Fibroblast of peridontal ligament (primary cell): ENCODE data around the gene MATK.

Experiments
- DNase-seq: peaks from one replicate; pipeline ENCODE4 v3.0.0-alpha.2; 2010; ENCODE audit errors: extremely low read depth

Gene MATK

DNA sequence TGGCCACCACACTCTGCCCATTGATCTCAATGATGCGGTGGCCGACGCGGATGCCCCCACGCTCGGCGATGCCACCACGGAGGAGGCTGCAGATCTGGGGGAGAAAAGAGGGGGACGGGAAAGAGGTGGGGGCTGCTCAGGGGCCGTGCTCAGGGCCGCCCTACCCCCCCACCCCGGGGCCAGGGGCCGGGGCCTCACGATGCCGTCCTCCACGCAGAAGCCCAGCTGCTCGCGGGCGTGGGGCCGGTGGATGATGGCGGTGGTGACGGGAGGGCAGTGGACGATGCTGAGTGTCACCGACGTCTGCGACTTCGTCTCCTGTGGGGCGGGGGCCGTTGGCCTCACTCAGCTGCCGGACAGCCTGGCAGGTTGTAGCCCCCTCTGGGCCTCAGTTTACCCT is 34.9 kb downstream of the MATK start:
- no peak for DNase-seq

DNA sequence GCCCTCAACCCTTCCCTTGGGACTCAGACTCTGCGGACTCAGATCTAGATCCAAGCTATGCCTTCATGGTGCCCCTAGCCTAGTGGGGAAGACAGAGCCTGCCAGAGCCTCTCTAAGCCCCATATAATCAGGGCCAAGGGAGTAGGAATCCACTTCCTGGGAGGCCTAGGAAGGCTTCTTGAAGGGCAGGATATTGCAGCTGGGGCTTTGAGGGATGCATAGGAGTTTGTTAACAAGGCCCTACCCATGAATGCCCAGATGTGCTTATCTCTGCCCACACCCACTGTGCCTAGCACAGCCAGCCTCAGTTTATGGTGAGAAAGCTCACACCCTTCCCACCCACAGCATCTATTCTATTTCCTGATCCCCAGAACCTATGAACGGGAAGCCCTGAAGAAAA is 36.0 kb downstream of the MATK start:
- no peak for DNase-seq

DNA sequence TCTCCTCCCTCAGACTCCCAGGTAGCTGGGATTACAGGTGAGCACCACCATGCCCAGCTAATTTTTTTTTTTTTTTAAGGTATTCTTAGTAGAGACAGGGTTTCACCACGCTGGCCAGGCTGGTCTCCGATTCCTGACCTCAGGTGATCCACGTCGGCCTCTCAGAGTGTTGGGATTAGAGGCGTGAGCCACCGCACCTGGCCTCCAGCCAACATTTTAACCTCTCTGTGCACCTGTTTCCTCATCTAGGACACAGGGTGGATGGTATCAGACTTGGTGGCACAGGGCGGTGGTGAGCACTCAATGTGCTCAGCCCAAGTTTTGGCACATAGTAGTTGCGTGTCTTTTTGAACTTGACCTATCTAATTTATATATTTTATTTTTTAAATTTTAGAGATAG is 37.2 kb downstream of the MATK start:
- no peak for DNase-seq

DNA sequence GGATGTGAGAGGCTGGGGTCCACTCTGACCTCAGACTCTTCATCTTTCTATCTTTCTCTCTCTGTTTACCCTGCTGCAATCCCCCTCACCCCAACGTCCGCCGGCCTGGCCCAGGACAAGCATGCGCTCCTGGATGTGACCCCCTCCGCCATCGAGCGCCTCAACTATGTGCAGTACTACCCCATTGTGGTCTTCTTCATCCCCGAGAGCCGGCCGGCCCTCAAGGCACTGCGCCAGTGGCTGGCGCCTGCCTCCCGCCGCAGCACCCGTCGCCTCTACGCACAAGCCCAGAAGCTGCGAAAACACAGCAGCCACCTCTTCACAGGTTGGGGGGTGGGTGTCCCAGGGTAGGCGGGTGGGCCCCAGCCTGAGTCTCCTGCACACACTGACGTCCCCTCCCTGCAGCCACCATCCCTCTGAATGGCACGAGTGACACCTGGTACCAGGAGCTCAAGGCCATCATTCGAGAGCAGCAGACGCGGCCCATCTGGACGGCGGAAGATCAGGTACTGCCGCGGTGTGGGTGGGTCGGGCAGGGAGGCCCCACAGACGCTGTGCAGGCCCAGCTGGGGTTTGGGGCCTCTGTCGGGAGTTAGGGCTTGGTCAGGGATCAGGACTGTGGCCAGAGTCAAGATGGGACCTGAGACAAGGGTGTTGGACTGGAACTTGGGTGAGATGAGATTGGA is 39.7 kb downstream of the MATK start:
- no peak for DNase-seq

DNA sequence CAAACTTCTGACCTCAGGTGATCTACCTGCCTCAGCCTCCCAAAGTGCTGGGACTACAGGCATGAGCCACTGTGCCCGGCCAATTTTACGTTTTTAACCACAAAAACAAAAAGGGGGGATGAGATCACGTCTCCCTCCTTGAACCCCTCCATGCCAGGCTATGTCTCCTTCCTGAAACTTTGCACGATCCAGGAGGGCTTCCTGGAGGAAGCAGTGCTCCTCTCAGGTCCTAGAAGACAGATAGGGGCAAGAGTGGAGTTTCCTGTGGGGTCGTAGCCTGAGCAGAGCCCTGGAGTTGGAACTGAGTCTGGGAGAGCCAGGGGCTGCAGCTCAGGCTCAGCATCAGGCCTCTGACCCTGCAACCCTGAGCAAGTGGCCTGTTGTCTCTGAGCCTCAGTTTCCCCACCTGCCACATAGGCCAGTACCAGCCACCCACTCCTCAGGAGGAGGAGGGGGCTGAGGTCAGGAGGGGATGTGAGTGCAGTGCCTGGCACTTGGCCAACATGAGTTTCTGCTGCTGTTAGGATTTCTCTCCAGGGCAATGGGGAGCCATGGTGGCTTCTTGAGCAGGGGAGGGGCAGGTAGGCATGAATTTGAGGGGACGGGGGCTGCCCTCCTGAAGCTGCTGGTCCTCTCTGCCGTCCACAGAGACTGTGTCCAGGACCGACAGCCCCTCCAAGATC is 40.7 kb downstream of the MATK start:
- DNase-seq = no peak

DNA sequence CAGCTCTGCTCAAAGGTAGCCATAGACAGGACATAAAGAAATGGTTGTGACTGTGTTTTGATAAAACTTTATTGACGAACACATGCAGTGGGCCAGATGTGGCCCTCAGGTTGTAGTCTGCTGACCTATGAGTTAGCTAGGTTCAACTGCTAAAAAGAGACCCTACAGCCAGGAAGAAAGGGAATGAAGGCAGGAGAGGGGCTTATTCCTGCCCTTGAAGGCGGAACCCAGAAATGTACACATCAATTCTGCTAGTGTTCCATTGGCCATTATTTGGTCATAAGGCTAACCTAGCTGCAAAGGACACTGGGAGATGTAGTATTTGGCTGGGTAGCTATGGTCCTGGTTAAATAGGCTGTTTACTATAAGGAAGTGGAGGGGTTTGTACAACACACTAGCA is 42.7 kb downstream of the MATK start:
- DNase-seq = no peak

DNA sequence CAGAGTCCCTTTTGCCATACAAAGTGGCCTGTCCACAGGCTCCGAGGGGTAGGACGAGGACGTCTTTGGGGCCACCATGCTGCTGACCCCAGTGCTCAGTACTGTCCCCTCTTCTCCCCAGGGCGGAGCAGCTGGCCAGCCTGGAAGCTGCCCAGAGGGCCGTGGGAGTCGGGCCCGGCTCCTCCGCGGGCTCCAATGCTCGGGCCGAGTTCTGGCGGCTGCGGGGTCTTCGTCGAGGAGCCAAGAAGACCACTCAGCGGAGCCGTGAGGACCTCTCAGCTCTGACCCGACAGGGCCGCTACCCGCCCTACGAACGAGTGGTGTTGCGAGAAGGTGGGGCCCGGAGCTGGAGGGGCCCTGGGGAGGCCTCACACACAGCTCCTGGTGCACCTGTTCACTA is 45.8 kb downstream of the MATK start:
- DNase-seq = no peak

DNA sequence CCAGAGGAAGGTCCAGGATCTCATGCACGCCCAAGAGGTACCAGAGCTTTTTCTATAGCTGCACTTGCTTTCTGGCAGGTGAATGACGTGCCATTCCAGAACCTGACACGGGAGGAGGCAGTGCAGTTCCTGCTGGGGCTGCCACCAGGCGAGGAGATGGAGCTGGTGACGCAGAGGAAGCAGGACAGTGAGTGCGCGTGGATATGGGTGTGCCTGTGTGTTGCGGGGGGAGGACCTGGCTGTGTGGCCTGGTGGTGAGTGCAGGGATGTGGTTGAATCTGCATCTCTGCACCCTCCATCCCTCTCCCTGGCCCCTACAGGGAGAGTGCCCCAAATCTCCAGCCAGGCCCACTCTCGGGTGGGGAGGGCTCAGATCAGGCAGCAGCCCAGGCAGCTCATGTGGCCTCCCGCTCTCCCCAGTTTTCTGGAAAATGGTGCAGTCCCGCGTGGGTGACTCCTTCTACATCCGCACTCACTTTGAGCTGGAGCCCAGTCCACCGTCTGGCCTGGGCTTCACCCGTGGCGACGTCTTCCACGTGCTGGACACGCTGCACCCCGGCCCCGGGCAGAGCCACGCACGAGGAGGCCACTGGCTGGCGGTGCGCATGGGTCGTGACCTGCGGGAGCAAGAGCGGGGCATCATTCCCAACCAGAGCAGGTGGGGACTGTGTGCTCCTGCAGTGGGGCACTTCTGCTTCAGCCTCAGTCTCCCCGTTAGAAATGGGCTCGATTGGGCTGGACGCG is 47.5 kb downstream of the MATK start:
- DNase-seq = no peak

DNA sequence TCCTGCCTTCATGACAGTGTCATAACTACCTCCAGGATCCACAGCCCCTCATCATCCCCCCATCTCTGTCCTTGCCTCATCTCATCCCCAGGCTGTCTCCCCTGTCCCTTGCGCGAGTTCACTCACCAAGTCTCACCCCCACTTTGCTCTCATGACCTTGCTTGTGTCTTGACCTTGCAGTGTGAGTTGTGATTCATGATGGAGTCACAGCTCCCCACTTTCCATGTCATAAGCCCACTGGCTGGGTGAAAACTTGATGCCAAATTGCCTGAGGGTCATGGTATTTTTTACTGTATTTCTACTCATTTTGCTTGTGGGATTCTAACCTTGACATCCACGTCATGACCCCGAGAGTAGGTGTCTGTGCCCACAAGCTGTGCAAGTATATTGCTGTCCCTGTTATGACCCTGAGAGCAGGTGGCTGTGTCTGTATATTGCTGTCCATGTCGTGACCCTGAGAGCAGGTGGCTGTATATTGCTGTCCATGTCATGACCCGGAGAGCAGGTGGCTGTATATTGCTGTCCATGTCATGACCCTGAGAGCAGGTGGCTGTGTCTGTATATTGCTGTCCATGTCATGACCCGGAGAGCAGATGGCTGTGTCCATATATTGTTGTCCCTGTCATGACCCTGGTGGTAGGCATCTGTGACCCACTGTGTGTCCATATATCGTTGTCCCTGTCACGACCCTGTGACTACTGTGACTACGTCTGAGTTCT is 48.5 kb downstream of the MATK start:
- DNase-seq = no peak

DNA sequence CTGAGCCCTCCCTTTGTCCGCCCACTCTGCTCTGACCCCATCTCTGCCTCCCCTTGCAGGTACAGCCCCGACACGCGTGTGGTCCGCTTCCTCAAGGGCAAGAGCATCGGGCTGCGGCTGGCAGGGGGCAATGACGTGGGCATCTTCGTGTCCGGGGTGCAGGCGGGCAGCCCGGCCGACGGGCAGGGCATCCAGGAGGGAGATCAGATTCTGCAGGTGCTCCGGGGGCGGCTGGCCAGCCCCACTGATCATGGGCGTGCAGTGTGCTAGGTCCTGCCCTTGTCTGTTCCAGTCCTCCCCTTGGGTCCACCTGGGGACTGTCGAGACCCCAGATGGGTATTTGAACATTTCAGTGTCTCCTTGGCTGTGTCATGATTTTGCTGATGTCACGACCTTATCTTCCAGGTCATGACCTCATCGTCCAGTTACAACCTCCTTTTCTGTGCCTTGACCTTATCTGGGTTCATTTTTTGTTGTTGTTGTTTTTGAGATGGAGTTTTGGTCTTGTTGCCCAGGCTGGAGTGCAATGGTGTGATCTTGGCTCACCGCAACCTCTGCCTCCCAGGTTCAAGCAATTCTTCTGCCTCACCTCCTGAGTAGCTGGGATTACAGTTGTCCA is 50.0 kb downstream of the MATK start:
- no peak for DNase-seq

DNA sequence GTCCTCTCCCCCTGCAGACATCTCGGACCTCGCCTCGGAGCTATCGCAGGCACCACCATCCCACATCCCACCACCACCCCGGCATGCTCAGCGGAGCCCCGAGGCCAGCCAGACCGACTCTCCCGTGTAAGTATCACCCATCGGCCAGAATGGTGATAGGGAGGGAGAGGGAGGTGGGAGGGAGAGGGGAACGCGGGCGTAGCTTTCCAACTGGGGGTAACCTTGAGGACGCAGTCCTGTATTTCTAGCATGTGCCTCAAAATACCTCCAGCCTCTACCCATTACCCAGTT is 51.9 kb downstream of the MATK start:
- no peak for DNase-seq

DNA sequence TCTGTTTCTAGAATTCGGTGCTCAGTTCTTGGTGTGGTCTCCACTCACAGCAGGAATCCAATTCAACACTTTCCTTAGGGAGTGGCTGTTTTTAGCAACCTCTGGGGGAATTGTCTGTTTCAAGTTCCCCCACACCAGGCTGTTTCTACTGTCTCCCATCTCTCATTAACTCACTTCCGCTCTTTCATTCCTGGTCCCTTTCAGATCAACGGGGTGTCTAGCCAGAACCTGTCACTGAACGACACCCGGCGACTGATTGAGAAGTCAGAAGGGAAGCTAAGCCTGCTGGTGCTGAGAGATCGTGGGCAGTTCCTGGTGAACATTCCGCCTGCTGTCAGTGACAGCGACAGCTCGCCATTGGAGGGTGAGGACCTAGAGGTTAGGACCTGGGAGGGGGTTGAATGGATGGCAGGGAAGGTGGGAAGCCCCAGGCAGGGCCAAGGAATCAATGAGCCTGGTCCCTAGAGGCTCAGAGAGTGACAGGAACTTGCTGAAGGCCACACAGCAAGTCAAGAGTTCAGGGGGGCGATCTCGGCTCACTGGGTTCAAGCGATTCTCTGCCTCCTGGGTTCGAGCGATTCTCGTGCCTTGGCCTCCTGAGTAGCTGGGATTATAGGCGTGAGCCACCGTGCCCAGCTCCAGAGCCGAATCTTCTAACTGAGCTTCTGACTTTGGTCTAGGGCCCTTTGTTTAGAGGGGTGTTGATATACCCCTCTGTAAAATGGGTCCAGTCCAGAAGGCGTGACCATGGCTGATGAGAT is 52.5 kb downstream of the MATK start:
- no peak for DNase-seq

DNA sequence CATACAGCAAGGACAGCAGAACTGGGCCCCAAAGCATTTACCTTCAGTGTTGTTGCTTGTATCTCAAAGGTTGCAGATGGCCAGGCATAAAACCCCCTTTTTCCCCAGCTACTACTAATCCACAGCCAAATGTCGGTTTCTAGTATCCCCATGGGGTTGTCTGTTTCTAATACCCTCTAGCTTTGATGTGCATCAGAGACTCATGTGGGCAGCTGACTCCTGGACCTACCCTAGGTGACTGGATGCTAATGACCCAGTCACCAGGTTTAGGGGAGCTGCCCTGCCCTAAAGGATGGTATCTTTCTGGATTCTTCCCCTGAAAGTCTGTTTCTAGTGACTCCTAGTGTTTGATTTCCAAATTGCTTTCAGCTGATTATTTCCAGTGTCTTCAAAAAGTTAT is 54.1 kb downstream of the MATK start:
- no peak for DNase-seq

DNA sequence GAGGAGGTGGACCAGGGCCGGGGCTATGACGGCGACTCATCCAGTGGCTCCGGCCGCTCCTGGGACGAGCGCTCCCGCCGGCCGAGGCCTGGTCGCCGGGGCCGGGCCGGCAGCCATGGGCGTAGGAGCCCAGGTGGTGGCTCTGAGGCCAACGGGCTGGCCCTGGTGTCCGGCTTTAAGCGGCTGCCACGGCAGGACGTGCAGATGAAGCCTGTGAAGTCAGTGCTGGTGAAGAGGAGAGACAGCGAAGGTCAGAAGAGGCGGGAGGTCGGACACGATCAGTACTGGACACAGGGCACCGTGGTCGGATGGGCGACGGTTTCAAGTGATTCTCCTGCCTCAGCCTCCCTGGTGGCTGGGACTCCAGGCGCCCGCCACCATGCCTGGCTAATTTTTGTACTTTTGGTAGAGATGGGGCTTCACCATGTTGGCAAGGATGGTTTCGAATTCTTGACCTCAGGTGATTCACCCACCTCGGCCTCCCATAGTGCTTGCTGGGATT is 55.7 kb downstream of the MATK start:
- no peak for DNase-seq
